ENCODE measurements around the gene HECW1. TPM values are rescaled to one million over a fixed set of nuclear protein-coding genes. Genes with fewer than 3 reads are reported as not detected.

HECW1 gene
- total and polyA plus RNA-seq, 10 of the 15 experiments (the other 5 are each of a cell fraction or from before 2014, with no cell fraction given): under 0.01 to 0.31 (median 0.04) TPM; not detected in 3

DNA sequence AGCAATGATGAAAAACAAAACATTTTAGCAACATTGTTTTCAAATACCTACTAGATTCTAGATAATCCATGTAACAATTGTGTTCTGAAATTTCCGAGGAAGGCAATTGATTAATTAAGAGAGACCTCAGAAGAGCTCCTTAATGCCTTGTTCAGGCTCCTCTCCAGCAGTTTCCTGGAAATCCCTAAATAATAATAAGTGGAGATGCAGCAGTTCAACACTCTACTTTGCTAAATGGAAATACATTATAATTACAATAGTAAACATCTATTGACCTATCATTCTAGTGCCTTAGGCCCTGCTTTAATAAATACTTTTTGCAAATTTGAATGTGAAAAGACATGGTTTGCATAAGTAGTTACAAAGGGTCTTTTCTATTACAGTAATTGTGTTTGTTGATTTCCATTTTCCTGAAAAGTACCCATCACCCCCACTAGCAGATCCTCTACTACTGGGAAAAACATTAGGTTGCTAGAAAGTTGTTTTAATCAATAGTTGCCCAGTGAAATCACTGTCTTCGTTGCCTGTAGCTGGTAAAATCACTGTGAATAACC lies 283.8 kb downstream of the HECW1 start:
- FAIRE-seq (no peak), ATAC-seq (no peak), DNase-seq (ENCODE audit: low read depth, low spot score) (no peak)
- Histone ChIP-seq H3K79me2 (ENCODE audit: control insufficient read depth, insufficient read depth, low read length) (no peaks in the 10 kb centered on the region), H4K20me1 (ENCODE audit: control insufficient read depth, insufficient read depth) (no peaks in the 10 kb centered on the region), H3K9me3 (replicated peaks; ENCODE audit: control insufficient read depth, insufficient read depth, low read length) (no peaks in the 10 kb centered on the region), H3K4me3 (no peak overlapping the region), H3K27ac (ENCODE audit: control insufficient read depth, insufficient read depth) (no peak overlapping the region), H3K4me2 (ENCODE audit: control insufficient read depth, insufficient read depth) (no peak overlapping the region), H3K27me3 (replicated peaks in 1 of 2; ENCODE audit: control insufficient read depth in 2 of 2, insufficient read depth in 2 of 2, low read length in 1 of 2) (no peaks in the 10 kb centered on the region; a peak in 1 of 4 replicates), H3K9ac (ENCODE audit: control insufficient read depth, insufficient read depth, low read length) (no peak overlapping the region), H3K36me3 (ENCODE audit: control insufficient read depth in 2 of 2, insufficient read depth in 2 of 2, low read length in 1 of 2) (no peaks in the 10 kb centered on the region), H3K4me1 (ENCODE audit: control insufficient read depth, insufficient read depth, low read length) (no peaks in the 10 kb centered on the region), H2AFZ (ENCODE audit: control insufficient read depth, low read depth, low read length) (no peak overlapping the region)
- intact Hi-C loops (cut with micrococcal nuclease; ENCODE audit: unreplicated experiment) (no loop called here), in situ Hi-C loops (cut with MboI) (no loop called here)
- no TSS peak for BruUV-seq (replicated peaks)
- TF ChIP-seq YBX1 (IDR thresholded peaks at IDR 0.05) (no peak), SUPT20H (IDR thresholded peaks at IDR 0.05; ENCODE audit: borderline replicate concordance, control insufficient read depth, low read depth, low read length) (no peak), CEBPB (IDR thresholded peaks at IDR 0.05; ENCODE audit: borderline replicate concordance in 1 of 2, low read depth in 2 of 2, low read length in 2 of 2) (no peak), TCF12 (IDR thresholded peaks at IDR 0.05; ENCODE audit: low read depth, low read length) (no peak), BRCA1 (IDR thresholded peaks at IDR 0.05; ENCODE audit: low read depth, low read length) (no peak), POLR2AphosphoS2 (IDR thresholded peaks at IDR 0.05; ENCODE audit: low read depth, low read length) (no peak), KDM1A (IDR thresholded peaks at IDR 0.05; ENCODE audit: borderline replicate concordance) (no peak), STAT1 (conservative IDR thresholded peaks at IDR 0.05) (no peak), BMI1 (IDR thresholded peaks at IDR 0.05; ENCODE audit: borderline replicate concordance) (no peak), PAX8 (IDR thresholded peaks at IDR 0.05) (no peak), CBX5 (IDR thresholded peaks at IDR 0.05; ENCODE audit: low read depth) (no peak), RCOR1 (conservative IDR thresholded peaks at IDR 0.05; ENCODE audit: low read depth, low read length) (no peak), HDGF (IDR thresholded peaks at IDR 0.05) (no peak), SREBF2 (IDR thresholded peaks at IDR 0.05; ENCODE audit: low read length) (no peak), IKZF1 (conservative IDR thresholded peaks at IDR 0.05) (no peak), RELA (IDR thresholded peaks at IDR 0.05; ENCODE audit: borderline replicate concordance, partially characterized antibody) (no peak)
- TF ChIP-seq, protein P1, sequence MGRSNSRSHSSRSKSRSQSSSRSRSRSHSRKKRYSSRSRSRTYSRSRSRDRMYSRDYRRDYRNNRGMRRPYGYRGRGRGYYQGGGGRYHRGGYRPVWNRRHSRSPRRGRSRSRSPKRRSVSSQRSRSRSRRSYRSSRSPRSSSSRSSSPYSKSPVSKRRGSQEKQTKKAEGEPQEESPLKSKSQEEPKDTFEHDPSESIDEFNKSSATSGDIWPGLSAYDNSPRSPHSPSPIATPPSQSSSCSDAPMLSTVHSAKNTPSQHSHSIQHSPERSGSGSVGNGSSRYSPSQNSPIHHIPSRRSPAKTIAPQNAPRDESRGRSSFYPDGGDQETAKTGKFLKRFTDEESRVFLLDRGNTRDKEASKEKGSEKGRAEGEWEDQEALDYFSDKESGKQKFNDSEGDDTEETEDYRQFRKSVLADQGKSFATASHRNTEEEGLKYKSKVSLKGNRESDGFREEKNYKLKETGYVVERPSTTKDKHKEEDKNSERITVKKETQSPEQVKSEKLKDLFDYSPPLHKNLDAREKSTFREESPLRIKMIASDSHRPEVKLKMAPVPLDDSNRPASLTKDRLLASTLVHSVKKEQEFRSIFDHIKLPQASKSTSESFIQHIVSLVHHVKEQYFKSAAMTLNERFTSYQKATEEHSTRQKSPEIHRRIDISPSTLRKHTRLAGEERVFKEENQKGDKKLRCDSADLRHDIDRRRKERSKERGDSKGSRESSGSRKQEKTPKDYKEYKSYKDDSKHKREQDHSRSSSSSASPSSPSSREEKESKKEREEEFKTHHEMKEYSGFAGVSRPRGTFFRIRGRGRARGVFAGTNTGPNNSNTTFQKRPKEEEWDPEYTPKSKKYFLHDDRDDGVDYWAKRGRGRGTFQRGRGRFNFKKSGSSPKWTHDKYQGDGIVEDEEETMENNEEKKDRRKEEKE (IDR thresholded peaks at IDR 0.05): no peak
- TF ChIP-seq, protein P2, sequence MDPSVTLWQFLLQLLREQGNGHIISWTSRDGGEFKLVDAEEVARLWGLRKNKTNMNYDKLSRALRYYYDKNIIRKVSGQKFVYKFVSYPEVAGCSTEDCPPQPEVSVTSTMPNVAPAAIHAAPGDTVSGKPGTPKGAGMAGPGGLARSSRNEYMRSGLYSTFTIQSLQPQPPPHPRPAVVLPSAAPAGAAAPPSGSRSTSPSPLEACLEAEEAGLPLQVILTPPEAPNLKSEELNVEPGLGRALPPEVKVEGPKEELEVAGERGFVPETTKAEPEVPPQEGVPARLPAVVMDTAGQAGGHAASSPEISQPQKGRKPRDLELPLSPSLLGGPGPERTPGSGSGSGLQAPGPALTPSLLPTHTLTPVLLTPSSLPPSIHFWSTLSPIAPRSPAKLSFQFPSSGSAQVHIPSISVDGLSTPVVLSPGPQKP (IDR thresholded peaks at IDR 0.05; ENCODE audit: low read depth, low read length): no peak
- TF ChIP-seq, protein P3, sequence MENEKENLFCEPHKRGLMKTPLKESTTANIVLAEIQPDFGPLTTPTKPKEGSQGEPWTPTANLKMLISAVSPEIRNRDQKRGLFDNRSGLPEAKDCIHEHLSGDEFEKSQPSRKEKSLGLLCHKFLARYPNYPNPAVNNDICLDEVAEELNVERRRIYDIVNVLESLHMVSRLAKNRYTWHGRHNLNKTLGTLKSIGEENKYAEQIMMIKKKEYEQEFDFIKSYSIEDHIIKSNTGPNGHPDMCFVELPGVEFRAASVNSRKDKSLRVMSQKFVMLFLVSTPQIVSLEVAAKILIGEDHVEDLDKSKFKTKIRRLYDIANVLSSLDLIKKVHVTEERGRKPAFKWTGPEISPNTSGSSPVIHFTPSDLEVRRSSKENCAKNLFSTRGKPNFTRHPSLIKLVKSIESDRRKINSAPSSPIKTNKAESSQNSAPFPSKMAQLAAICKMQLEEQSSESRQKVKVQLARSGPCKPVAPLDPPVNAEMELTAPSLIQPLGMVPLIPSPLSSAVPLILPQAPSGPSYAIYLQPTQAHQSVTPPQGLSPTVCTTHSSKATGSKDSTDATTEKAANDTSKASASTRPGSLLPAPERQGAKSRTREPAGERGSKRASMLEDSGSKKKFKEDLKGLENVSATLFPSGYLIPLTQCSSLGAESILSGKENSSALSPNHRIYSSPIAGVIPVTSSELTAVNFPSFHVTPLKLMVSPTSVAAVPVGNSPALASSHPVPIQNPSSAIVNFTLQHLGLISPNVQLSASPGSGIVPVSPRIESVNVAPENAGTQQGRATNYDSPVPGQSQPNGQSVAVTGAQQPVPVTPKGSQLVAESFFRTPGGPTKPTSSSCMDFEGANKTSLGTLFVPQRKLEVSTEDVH (IDR thresholded peaks at IDR 0.05; ENCODE audit: low read depth, partially characterized antibody): no peak
- 0% methylated on average over 2 of the region's 2 CpGs for WGBS (ENCODE audit: insufficient coverage, insufficient replicate concordance, low lambda C conversion rate, missing lambda C conversion rate)
- RAD21 ChIA-PET (ENCODE audit: unreplicated experiment): no interaction called here
- POLR2A ChIA-PET: no interaction called here
- CTCF ChIA-PET: no interaction called here
- SMC1A ChIA-PET (ENCODE audit: uncharacterized antibody, unreplicated experiment): interaction anchor here (1.1 kb wide), 1 partner anchor 28 kb away, joined by 3 read pairs; no protein-coding TSS in a partner anchor

All from GM12878 (cell line).